ENCODE results near the gene COPZ1.
"Not testable (repeated sequence)": the region's sequence is repeated elsewhere in the genome, so short reads cannot be mapped to it uniquely, and the experiment has no call there.

Gene COPZ1

DNA sequence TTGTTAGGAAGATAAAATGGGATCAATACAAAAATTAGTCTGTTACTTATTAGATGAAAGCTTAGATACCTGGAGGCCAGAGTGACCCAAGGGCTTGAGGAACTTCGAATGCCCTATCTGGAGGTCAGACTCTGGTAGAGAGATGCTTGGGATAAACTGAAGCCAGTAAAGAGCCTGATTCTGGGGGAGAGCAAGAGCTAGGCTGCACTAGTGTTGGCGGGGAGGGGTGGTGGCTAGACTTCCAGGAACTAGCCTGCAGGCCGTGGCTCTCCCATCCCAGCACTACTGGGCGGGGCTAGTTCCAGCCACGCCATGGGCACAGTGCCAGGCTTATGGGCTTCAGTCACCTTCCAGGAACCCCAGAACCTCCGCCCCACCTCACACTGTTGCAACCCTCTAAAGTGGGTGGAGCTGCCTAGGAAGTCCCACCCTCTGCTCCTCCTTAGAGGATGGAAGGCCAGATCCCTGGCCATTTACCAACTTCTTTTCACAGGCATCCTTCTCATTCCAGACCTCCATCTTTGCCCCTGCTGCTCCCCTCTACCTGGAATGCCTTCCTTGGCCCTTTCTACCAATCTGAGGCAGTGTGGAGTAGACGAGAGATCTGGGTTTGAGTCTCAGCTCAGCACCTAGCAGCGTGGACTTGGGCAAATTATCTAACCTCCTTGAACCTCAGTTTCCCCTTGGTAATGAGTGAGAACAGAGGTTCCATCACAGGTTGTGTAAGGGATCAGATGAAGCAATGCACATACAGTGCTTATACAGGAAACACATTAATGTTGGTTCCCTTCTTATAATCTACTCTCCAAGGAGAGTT is 17.8 kb upstream of the COPZ1 start:
- H2BK12ac ChIP-seq (ENCODE audit: low read length), result no peak overlapping the region
- H3K27me3 ChIP-seq (ENCODE audit: control insufficient read depth in 3 of 3, insufficient read depth in 3 of 3, low read depth in 1 of 3, low read length in 3 of 3), result peaks cover 0 to 28% (median 0%) of the 10 kb centered on the region in 3 experiments
- H3K4me2 ChIP-seq (ENCODE audit: insufficient read depth, low read length, poor library complexity, severe bottlenecking), result no peak overlapping the region
- no peaks in the 10 kb centered on the region for H3K36me3 ChIP-seq (replicated peaks in 1 of 2; ENCODE audit: control insufficient read depth in 2 of 2, insufficient read depth in 2 of 2, low read length in 2 of 2)
- no CpG with 5 or more reads among the region's 8 CpGs for WGBS, 2 donors (ENCODE audit: extremely low coverage in 2 of 2, insufficient read length in 2 of 2, insufficient replicate concordance in 1 of 2)
- H3K14ac ChIP-seq (ENCODE audit: low read length), result no peak overlapping the region
- H2AFZ ChIP-seq (ENCODE audit: low read length), result no peak overlapping the region
- no peak overlapping the region for H2BK120ac ChIP-seq (ENCODE audit: low read depth, low read length)
- no peaks in the 10 kb centered on the region for H3K9me3 ChIP-seq (replicated peaks in 1 of 2; ENCODE audit: control insufficient read depth in 2 of 2, insufficient read depth in 1 of 2, low read depth in 1 of 2, low read length in 2 of 2)
- no peak overlapping the region for H4K91ac ChIP-seq (ENCODE audit: low read depth, low read length, poor library complexity)
- H3K4ac ChIP-seq (ENCODE audit: low read length), result no peak overlapping the region
- peak overlapping the region; percentile 23 for H4K8ac ChIP-seq (ENCODE audit: low read depth, low read length)
- no peak for DNase-seq (ENCODE audit: low spot score)
- H3K9ac ChIP-seq (ENCODE audit: low read depth, low read length, poor library complexity), result no peak overlapping the region
- no peak overlapping the region for H2AK5ac ChIP-seq (ENCODE audit: low read depth, low read length)
- H2BK5ac ChIP-seq (ENCODE audit: low read length), result no peak overlapping the region
- no peak overlapping the region for H3K4me3 ChIP-seq (ENCODE audit: low read length in 2 of 2)
- no peaks in the 10 kb centered on the region for H3K79me1 ChIP-seq (ENCODE audit: low read depth, low read length)
- H3K23ac ChIP-seq (ENCODE audit: low read depth, low read length, poor library complexity), result peak overlapping the region; percentile 86
- peak overlapping the region; percentile 41 for H3K18ac ChIP-seq (ENCODE audit: low read length)
- peaks cover 0 to 2% of the 10 kb centered on the region in 2 donors for H3K4me1 ChIP-seq (ENCODE audit: control insufficient read depth in 2 of 2, insufficient read depth in 1 of 2, low read depth in 1 of 2, low read length in 2 of 2)
- H3K27ac ChIP-seq (replicated peaks; ENCODE audit: low read length), result no peak overlapping the region
- H2BK15ac ChIP-seq (ENCODE audit: low read length), result peak overlapping the region; percentile 38

DNA sequence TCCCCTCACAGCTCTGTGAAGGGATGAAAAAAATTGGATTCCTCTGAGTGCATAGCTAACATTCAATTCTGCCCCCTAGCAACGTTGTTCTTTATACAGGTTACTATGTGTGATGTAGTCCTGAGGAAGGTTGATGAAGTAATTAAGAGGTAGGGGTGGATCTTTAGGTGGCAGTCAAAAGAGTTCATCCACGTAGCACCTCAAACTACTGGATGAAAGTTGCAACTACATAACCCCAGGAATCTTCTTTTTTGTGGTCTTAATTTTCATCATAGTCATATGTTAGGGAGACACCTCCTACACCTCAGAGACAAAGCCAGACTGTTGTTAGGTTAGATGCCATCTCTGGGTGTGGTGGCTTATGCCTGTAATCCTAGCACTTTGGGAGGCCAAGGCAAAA is 13.9 kb upstream of the COPZ1 start:
- DNase-seq (ENCODE audit: low spot score), result no peak
- no peak overlapping the region for H3K4me3 ChIP-seq (ENCODE audit: low read length in 2 of 2)
- peaks cover 0 to 6% (median 0%) of the 10 kb centered on the region in 3 experiments for H3K27me3 ChIP-seq (ENCODE audit: control insufficient read depth in 3 of 3, insufficient read depth in 3 of 3, low read depth in 1 of 3, low read length in 3 of 3)
- no peaks in the 10 kb centered on the region for H3K79me1 ChIP-seq (ENCODE audit: low read depth, low read length)
- no peak overlapping the region for H3K4ac ChIP-seq (ENCODE audit: low read length)
- no peak overlapping the region for H4K8ac ChIP-seq (ENCODE audit: low read depth, low read length)
- H3K9ac ChIP-seq (ENCODE audit: low read depth, low read length, poor library complexity), result no peak overlapping the region
- no peak overlapping the region for H3K23ac ChIP-seq (ENCODE audit: low read depth, low read length, poor library complexity)
- H2BK5ac ChIP-seq (ENCODE audit: low read length), result no peak overlapping the region
- H3K14ac ChIP-seq (ENCODE audit: low read length), result no peak overlapping the region
- H2AFZ ChIP-seq (ENCODE audit: low read length), result no peak overlapping the region
- H3K18ac ChIP-seq (ENCODE audit: low read length), result no peak overlapping the region
- no peaks in the 10 kb centered on the region for H3K4me1 ChIP-seq (ENCODE audit: control insufficient read depth in 2 of 2, insufficient read depth in 1 of 2, low read depth in 1 of 2, low read length in 2 of 2)
- H2BK15ac ChIP-seq (ENCODE audit: low read length), result no peak overlapping the region
- no peak overlapping the region for H3K27ac ChIP-seq (replicated peaks; ENCODE audit: low read length)
- no peak overlapping the region for H2BK120ac ChIP-seq (ENCODE audit: low read depth, low read length)
- no peak overlapping the region for H3K4me2 ChIP-seq (ENCODE audit: insufficient read depth, low read length, poor library complexity, severe bottlenecking)
- H2BK12ac ChIP-seq (ENCODE audit: low read length), result no peak overlapping the region
- no peaks in the 10 kb centered on the region for H3K9me3 ChIP-seq (replicated peaks in 1 of 2; ENCODE audit: control insufficient read depth in 2 of 2, insufficient read depth in 1 of 2, low read depth in 1 of 2, low read length in 2 of 2)
- no CpG with 5 or more reads among the region's 2 CpGs for WGBS, 2 donors (ENCODE audit: extremely low coverage in 2 of 2, insufficient read length in 2 of 2, insufficient replicate concordance in 1 of 2)
- no peak overlapping the region for H4K91ac ChIP-seq (ENCODE audit: low read depth, low read length, poor library complexity)
- no peak overlapping the region for H2AK5ac ChIP-seq (ENCODE audit: low read depth, low read length)
- no peaks in the 10 kb centered on the region for H3K36me3 ChIP-seq (replicated peaks in 1 of 2; ENCODE audit: control insufficient read depth in 2 of 2, insufficient read depth in 2 of 2, low read length in 2 of 2)

DNA sequence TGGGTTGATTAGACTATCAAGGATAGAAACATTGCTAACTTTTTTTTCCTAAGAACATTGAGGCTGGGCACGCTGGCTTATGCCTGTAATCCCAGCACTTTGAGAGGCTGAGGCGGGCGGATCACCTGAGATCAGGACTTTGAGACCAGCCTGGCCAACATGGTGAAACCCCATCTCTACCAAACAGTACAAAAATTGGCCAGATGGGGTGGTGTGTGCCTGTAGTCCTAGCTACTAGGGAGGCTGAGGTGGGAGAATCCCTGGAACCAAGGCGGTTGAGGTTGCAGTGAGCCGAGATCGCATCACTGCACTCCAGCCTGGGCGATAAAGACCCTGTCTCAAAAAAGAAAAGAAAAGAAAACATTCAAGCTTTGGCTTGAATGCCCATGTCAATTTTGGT is 12.6 kb upstream of the COPZ1 start:
- not testable (repeated sequence) for H3K4me2 ChIP-seq (ENCODE audit: insufficient read depth, low read length, poor library complexity, severe bottlenecking); H3K4ac ChIP-seq (ENCODE audit: low read length); H2BK5ac ChIP-seq (ENCODE audit: low read length); H2BK120ac ChIP-seq (ENCODE audit: low read depth, low read length); DNase-seq (ENCODE audit: low spot score); H2BK15ac ChIP-seq (ENCODE audit: low read length); H3K23ac ChIP-seq (ENCODE audit: low read depth, low read length, poor library complexity); H3K18ac ChIP-seq (ENCODE audit: low read length); H3K14ac ChIP-seq (ENCODE audit: low read length); H3K79me1 ChIP-seq (ENCODE audit: low read depth, low read length); H3K36me3 ChIP-seq (replicated peaks in 1 of 2; ENCODE audit: control insufficient read depth in 2 of 2, insufficient read depth in 2 of 2, low read length in 2 of 2); H3K4me1 ChIP-seq (ENCODE audit: control insufficient read depth in 2 of 2, insufficient read depth in 1 of 2, low read depth in 1 of 2, low read length in 2 of 2); H2AFZ ChIP-seq (ENCODE audit: low read length); H4K8ac ChIP-seq (ENCODE audit: low read depth, low read length); H3K27me3 ChIP-seq (ENCODE audit: control insufficient read depth in 3 of 3, insufficient read depth in 3 of 3, low read depth in 1 of 3, low read length in 3 of 3); H3K9ac ChIP-seq (ENCODE audit: low read depth, low read length, poor library complexity); H3K4me3 ChIP-seq (ENCODE audit: low read length in 2 of 2); H3K27ac ChIP-seq (replicated peaks; ENCODE audit: low read length); H3K9me3 ChIP-seq (replicated peaks in 1 of 2; ENCODE audit: control insufficient read depth in 2 of 2, insufficient read depth in 1 of 2, low read depth in 1 of 2, low read length in 2 of 2); H2BK12ac ChIP-seq (ENCODE audit: low read length); H4K91ac ChIP-seq (ENCODE audit: low read depth, low read length, poor library complexity); H2AK5ac ChIP-seq (ENCODE audit: low read depth, low read length)
- WGBS, 2 donors (ENCODE audit: extremely low coverage in 2 of 2, insufficient read length in 2 of 2, insufficient replicate concordance in 1 of 2), result no CpG with 5 or more reads among the region's 7 CpGs

DNA sequence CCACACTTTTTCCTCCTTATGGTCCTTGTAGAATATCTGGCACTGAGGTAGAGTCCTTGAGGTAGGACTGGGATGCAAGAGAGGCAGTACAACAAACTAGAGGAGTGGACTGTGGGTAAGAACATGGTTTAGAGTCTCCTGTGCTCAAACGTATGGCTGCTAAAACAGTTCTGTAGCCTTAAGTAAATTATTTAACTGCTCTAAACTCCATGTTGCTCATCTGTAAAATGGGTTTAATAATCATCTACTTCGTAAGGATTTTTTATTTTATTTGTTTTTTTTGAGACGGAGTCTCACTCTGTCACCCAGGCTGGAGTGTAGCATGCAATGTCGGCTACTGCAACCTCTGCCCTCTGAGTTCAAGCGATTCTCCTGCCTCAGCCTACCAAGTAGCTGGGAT is 3.6 kb upstream of the COPZ1 start:
- Histone ChIP-seq H4K91ac (ENCODE audit: low read depth, low read length, poor library complexity) (no peak overlapping the region), H3K18ac (ENCODE audit: low read length) (no peak overlapping the region), H4K8ac (ENCODE audit: low read depth, low read length) (no peak overlapping the region), H3K4me3 (ENCODE audit: low read length in 2 of 2) (no peak overlapping the region), H3K4me2 (ENCODE audit: insufficient read depth, low read length, poor library complexity, severe bottlenecking) (no peak overlapping the region), H3K36me3 (replicated peaks in 1 of 2; ENCODE audit: control insufficient read depth in 2 of 2, insufficient read depth in 2 of 2, low read length in 2 of 2) (no peaks in the 10 kb centered on the region), H2BK15ac (ENCODE audit: low read length) (no peak overlapping the region), H3K4ac (ENCODE audit: low read length) (no peak overlapping the region), H3K79me1 (ENCODE audit: low read depth, low read length) (peaks cover 1% of the 10 kb centered on the region), H2AK5ac (ENCODE audit: low read depth, low read length) (no peak overlapping the region), H3K27ac (replicated peaks; ENCODE audit: low read length) (no peak overlapping the region), H2BK12ac (ENCODE audit: low read length) (no peak overlapping the region), H3K9ac (ENCODE audit: low read depth, low read length, poor library complexity) (no peak overlapping the region), H2BK5ac (ENCODE audit: low read length) (no peak overlapping the region), H3K14ac (ENCODE audit: low read length) (no peak overlapping the region), H3K27me3 (ENCODE audit: control insufficient read depth in 3 of 3, insufficient read depth in 3 of 3, low read depth in 1 of 3, low read length in 3 of 3) (no peaks in the 10 kb centered on the region), H2BK120ac (ENCODE audit: low read depth, low read length) (no peak overlapping the region), H3K23ac (ENCODE audit: low read depth, low read length, poor library complexity) (no peak overlapping the region), H3K4me1 (ENCODE audit: control insufficient read depth in 2 of 2, insufficient read depth in 1 of 2, low read depth in 1 of 2, low read length in 2 of 2) (peaks cover 0 to 3% of the 10 kb centered on the region in 2 donors), H2AFZ (ENCODE audit: low read length) (no peak overlapping the region), H3K9me3 (replicated peaks in 1 of 2; ENCODE audit: control insufficient read depth in 2 of 2, insufficient read depth in 1 of 2, low read depth in 1 of 2, low read length in 2 of 2) (no peaks in the 10 kb centered on the region)
- no CpG with 5 or more reads among the region's 5 CpGs for WGBS, 2 donors (ENCODE audit: extremely low coverage in 2 of 2, insufficient read length in 2 of 2, insufficient replicate concordance in 1 of 2)
- no peak for DNase-seq (ENCODE audit: low spot score)

Measured in neuronal stem cell (in vitro differentiated cells).